Fibroblast of skin of right quadriceps (primary cell): ENCODE data around the gene SELENBP1.
"Not testable (repeated sequence)": the region's sequence is repeated elsewhere in the genome, so short reads cannot be mapped to it uniquely, and the experiment has no call there.

Source experiments
- DNase-seq: peaks from one replicate; pipeline ENCODE4 v3.0.0-alpha.2; 2013

The SELENBP1 gene

GRCh38 chr1:151372058-151372934 lies at the start of gene SELENBP1:
TSS of gene SELENBP1 (minus strand) at chr1:151372705. CDS start at chr1:151372641, 64 bp downstream.
- peak; percentile 61 for DNase-seq

- no peak for DNase-seq
These were observed 47.3 kb upstream of the SELENBP1 start for GRCh38 chr1:151419819-151420218.

- DNase-seq, result no peak
These were observed 45.6 kb upstream of the SELENBP1 start for GRCh38 chr1:151418081-151418480.

GRCh38 chr1:151416231-151416630 lies 43.7 kb upstream of the SELENBP1 start:
- peak; percentile 63 for DNase-seq

- DNase-seq, result no peak
These were observed 39.4 kb upstream of the SELENBP1 start for GRCh38 chr1:151411884-151412283.

GRCh38 chr1:151408891-151409290 lies 36.4 kb upstream of the SELENBP1 start:
- DNase-seq, result peak; percentile 37

GRCh38 chr1:151407304-151407703 lies 34.8 kb upstream of the SELENBP1 start:
- no peak for DNase-seq

- no peak for DNase-seq
These were observed 33.7 kb upstream of the SELENBP1 start for GRCh38 chr1:151406176-151406575.

GRCh38 chr1:151405187-151405951 lies 32.9 kb upstream of the SELENBP1 start:
- no peak for DNase-seq

GRCh38 chr1:151403612-151404011 lies 31.1 kb upstream of the SELENBP1 start:
- DNase-seq, result no peak

- DNase-seq, result no peak
These were observed 30.3 kb upstream of the SELENBP1 start for GRCh38 chr1:151402764-151403163.

- DNase-seq, result no peak
These were observed 29.4 kb upstream of the SELENBP1 start for GRCh38 chr1:151401860-151402259.

- no peak for DNase-seq
These were observed 28.8 kb upstream of the SELENBP1 start for GRCh38 chr1:151401125-151401788.

- peak; percentile 92 for DNase-seq
These were observed 27.0 kb upstream of the SELENBP1 start, which contains the start of gene PSMB4 for GRCh38 chr1:151399324-151400171. TSS of gene PSMB4 (plus strand) at chr1:151399573. CDS start at chr1:151399588, 15 bp downstream.

- DNase-seq, result not testable (repeated sequence)
These were observed 23.8 kb upstream of the SELENBP1 start for GRCh38 chr1:151396265-151396664.

- DNase-seq, result no peak
These were observed 21.1 kb upstream of the SELENBP1 start for GRCh38 chr1:151393583-151393982.

- DNase-seq, result no peak
These were observed 18.6 kb upstream of the SELENBP1 start for GRCh38 chr1:151391079-151391563.

GRCh38 chr1:151390221-151391078 lies 17.9 kb upstream of the SELENBP1 start:
- not testable (repeated sequence) for DNase-seq

GRCh38 chr1:151386002-151386401 lies 13.5 kb upstream of the SELENBP1 start:
- no peak for DNase-seq

GRCh38 chr1:151384584-151384983 lies 12.1 kb upstream of the SELENBP1 start:
- no peak for DNase-seq
